PFSK-1 (cell line): ENCODE results near the gene GDPD1.

Experiments used
- POLR2AphosphoS5 ChIP-seq: IDR thresholded peaks from 2 replicates; pipeline ENCODE4 v1.6.1; 2012; ENCODE audit warnings: low read depth, mild to moderate bottlenecking, control low read depth, low read length, moderate library complexity
- SIN3A ChIP-seq: IDR thresholded peaks from 2 replicates; pipeline ENCODE4 v1.6.1; 2012; ENCODE audit warnings: mild to moderate bottlenecking, low read length, moderate library complexity, borderline replicate concordance; ENCODE audit not compliant: insufficient read depth

GRCh38 chr17:59310263-59310920 lies 90.1 kb downstream of the GDPD1 start:
- no peak for TF ChIP-seq POLR2AphosphoS5
- no peak for TF ChIP-seq SIN3A
